DOHH2 (cell line): ENCODE measurements around the gene C3AR1.
"Not testable (repeated sequence)": the region's sequence is repeated elsewhere in the genome, so short reads cannot be mapped to it uniquely, and the experiment has no call there.

Experiments
- CTCF ChIP-seq: fragments of 200-600 bp; sonication (generic); IDR thresholded peaks from one replicate; pipeline ENCODE4 v1.5.1; 2014; ENCODE audit warnings: antibody characterized with exemption, mild to moderate bottlenecking, low read depth, low read length; ENCODE audit not compliant: poor library complexity, severe bottlenecking
- EZH2phosphoT487 ChIP-seq: fragments of 200-600 bp; sonication (generic); IDR thresholded peaks from 2 replicates; pipeline ENCODE4 v1.6.1; 2017; ENCODE audit warnings: borderline replicate concordance, mild to moderate bottlenecking, antibody characterized with exemption, low read length, moderate library complexity, mixed read lengths

- not testable (repeated sequence) for TF ChIP-seq CTCF, EZH2phosphoT487
These were observed 35.1 kb downstream of the C3AR1 start for GRCh38 chr12:8031017-8031416.
